ENCODE results near the gene TTC33.
"Not testable (repeated sequence)": the region's sequence is repeated elsewhere in the genome, so short reads cannot be mapped to it uniquely, and the experiment has no call there.

The TTC33 gene

GRCh38 chr5:40605295-40605958, 150.3 kb downstream of the TTC33 start:
- DNase-seq: no peak

- DNase-seq: no peak
Observed at GRCh38 chr5:40603378-40603777, 152.4 kb downstream of the TTC33 start.

- no peak for DNase-seq
Observed at GRCh38 chr5:40601198-40601868, 154.4 kb downstream of the TTC33 start.

- DNase-seq: no peak
Observed at GRCh38 chr5:40600383-40600782, 155.4 kb downstream of the TTC33 start.

GRCh38 chr5:40599676-40600075, 156.1 kb downstream of the TTC33 start:
- no peak for DNase-seq

- DNase-seq: no peak
Observed at GRCh38 chr5:40594811-40595210, 160.9 kb downstream of the TTC33 start.

DNA sequence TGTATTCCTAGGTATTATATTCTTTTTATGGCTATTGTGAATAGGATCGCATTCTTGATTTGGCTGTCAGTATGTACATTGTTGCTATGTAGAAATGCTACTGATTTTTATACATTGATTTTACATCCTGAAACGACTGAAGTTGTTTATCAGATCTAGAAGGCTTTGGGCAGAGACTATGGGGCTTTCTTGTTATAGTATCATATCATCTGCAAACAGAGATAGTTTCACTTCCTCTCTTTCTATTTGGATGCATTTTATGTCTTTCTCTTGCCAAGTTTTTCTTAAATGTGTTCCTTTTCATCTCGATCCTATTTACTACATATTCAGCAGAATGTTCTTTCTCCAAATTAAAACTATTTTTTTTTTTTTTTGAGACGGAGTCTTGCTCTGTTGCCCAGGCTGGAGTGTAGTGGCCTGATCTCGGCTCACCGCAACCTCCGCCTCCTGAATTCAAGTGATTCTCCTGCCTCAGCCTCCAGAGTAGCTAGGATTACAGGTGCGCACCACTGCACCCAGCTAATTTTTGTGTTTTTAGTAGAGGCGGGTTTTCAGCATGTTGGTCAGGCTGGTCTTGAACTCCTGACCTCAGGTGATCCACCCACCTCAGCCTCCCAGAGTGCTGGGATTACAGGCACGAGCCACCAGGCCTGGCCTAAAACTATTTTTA, 163.9 kb downstream of the TTC33 start:
- not testable (repeated sequence) for DNase-seq

DNA sequence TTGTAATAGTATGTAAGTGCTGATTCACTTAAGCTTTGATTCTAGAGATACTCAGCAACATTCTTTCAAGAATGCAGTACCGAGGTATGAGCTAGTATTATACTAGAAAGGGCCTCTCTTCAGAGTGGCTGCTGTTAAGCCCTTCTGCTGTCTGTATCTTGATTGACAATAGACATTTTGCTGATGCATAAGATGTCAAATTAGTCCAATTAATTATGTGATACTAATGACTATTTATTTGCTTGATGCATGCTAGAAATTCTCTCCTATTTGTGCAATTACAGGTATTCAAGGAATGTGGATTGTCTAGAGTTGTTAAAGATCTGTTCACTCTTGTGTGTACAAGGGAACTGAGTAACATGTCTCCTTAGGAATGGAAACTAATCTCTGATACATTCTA, 168.4 kb downstream of the TTC33 start:
- DNase-seq: no peak

DNA sequence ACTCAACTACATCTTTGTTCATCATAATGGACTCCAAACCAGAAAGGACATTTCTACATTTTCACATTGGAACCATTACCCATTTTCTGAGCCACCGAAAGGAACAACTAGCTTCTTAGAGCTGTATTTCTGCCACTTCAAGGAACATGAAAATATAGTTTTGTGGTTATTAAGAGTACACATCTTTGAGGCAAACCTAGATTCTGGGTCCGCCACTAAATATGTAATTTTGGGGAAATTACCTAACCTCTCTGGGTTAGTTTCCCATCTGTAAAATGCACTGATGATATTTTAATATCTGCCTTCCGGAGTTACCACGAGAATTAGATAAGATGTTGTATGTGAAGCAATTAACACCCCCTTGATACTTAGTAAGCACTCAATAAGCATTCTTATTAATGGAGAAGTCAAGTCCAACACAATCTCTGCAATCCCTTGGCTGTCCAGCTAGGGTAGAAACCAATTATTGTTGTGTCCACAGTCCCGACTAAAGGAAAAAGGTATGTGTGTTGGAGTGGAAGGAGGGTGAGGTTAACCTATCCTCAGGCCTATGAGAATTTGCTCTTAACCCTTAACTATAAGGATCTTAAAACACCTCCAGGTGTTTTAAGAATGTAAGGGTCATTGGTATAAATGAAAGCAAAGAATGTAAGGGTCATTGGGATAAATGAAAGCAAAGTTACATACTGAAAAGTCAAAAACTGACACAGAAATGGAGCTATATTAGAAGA, 170.1 kb downstream of the TTC33 start:
- DNase-seq: no peak

DNA sequence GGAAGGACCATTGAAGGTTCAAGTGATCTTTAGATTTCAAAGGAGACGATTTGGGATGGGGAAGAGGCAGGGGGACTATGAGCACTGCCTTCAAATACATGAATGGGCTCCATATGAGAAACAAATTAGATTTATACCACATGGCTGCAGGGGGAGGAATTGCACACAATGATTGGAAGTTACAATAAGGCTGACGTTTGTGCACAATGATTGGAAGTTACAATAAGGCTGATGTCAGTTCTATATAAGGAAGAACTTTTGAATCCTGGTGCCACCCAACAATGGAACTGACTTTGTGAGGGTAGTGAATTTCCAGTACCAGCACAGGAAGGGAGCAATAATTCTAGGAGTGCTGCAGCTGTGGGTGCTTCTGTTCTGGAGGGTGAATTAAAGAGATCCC, 171.7 kb downstream of the TTC33 start:
- no peak for DNase-seq

- DNase-seq: no peak
Observed at GRCh38 chr5:40578501-40579451, 177.0 kb downstream of the TTC33 start.

- no peak for DNase-seq
Observed at GRCh38 chr5:40577718-40578117, 178.0 kb downstream of the TTC33 start.

- DNase-seq: no peak
Observed at GRCh38 chr5:40575921-40576320, 179.8 kb downstream of the TTC33 start.

- no peak for DNase-seq
Observed at GRCh38 chr5:40575411-40575810, 180.3 kb downstream of the TTC33 start.

DNA sequence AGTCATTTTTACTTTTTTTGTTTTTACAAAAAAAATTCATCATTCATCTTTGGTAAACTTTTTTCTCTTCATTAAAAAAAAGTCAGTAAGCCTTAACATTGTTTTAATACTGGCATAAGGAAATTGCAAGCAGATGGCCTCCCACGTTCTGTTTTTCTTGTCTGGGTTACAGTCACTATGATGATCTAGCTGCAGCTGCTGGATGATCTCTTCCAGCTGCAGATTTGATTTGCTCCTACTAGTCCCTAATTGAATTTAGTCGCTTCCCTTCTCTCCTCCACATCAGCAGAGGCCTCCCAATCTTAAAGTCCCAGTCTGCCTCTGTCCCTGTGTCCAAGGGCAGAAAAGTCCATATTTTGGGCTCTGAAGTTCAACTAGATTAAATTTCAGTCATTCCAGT, 182.8 kb downstream of the TTC33 start:
- DNase-seq: no peak

DNA sequence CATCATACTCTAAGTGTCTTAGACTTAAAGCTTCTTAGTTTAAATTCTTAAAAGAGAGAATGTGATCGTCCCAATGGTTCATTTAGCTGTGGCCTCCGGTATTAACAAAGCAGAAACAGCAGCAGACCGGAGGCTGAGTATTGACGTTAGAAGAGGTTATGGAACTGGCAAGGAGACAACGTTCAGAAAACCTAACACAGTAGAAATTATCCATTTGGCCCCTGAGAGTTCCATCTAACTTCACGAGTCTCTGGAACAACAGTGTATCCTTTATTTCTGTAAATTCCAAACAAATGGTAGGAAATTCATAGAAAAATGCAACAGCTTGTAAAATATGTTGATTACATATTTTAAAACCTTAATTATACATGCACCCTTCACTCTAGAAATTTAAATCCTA, 183.4 kb downstream of the TTC33 start:
- no peak for DNase-seq

- no peak for DNase-seq
Observed at GRCh38 chr5:40571729-40572128, 184.0 kb downstream of the TTC33 start.

- DNase-seq: no peak
Observed at GRCh38 chr5:40570408-40571129, 185.2 kb downstream of the TTC33 start.

DNA sequence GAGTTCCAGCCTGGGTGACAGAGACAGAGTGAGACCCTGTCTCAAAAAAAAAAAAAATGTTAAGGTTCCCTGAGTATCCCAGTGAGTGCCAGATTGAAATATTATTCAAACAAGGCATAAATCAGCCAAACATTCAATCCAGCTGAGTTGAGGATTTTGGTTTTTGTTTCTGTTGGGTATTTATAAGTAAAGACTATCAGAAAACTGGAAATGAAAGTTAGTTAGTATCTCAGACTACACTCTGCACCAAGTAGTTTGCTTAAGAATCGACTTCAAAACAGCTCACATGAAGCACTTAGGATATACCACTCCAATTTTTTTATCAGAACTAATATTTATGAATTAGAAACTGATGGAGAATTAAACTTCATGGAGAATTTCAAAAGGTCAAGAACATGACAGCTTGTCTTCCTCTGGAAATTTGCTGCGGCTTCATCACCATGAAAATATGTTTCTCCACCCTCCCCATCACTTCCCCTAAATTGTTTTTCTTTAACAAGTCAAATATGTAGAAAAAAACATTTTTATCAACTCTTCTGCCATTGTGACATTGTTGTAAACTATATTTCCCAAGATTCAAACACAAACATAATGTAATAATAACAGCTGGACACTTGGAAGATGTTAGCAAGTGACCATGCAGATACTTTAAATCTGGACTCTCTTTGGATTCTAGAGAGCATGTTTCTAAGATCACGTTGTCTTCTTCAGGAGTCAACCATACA, 186.1 kb downstream of the TTC33 start:
- DNase-seq: no peak

- no peak for DNase-seq
Observed at GRCh38 chr5:40568548-40568947, 187.2 kb downstream of the TTC33 start.

DNA sequence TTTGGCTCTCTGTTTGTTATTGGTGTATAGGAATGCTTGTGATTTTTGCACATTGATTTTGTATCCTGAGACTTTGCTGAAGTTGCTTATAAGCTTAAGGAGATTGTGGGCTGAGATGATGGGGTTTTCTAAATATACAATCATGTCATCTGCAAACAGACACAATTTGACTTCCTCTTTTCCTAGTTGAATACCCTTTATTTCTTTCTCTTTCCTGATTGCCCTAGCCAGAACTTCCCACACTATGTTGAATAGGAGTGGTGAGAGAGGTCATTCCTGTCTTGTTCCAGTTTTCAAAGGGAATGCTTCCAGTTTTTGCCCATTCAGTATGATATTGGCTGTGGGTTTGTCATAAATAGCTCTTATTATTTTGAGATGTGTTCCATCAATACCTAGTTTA, 192.6 kb downstream of the TTC33 start:
- DNase-seq: not testable (repeated sequence)

Data from T-helper 9 cell (primary cell).